ENCODE results near the gene PTPRS. TPM values are rescaled to one million over a fixed set of nuclear protein-coding genes. Genes with fewer than 3 reads are reported as not detected.

PTPRS gene
- polyA plus RNA-seq, 3 donors = 0.03 TPM; not detected in 2

DNA sequence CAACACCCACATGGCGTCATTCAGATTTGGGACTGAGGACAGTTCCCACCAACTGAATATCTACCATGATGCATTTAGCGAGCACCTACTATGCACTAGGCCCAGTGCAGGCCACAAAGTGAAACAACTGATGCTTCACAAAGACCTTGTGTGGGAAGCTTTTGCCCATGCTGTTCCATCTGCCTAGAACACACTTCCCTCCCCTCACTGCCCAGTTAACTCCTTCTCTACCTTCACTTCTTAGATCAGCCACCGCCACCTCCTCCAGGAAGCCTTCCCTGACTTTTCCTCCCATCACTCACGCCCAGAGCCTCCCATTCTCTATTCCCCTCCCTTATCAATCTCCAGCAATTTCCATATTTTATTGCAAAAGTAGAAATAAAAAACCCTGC, 25.7 kb downstream of the PTPRS start:
- H3K27me3 Mint-ChIP-seq (ENCODE audit: low read depth in 3 of 3) = peaks cover 5 to 26% (median 22%) of the 10 kb centered on the region in 3 donors
- H4K20me1 ChIP-seq (ENCODE audit: insufficient read depth, low read length) = no peaks in the 10 kb centered on the region
- no peak for DNase-seq
- H3K9me3 ChIP-seq (replicated peaks in 1 of 2; ENCODE audit: control insufficient read depth in 1 of 2, insufficient read depth in 1 of 2, low read length in 2 of 2) = no peaks in the 10 kb centered on the region
- H3K9ac ChIP-seq (ENCODE audit: insufficient read depth, low read length, poor library complexity, severe bottlenecking) = no peak overlapping the region
- no peak overlapping the region for H3K4me2 ChIP-seq (replicated peaks; ENCODE audit: extremely low read depth, low read length, poor library complexity, severe bottlenecking)
- no peak overlapping the region for H3K27ac Mint-ChIP-seq
- intact Hi-C loops (cut with micrococcal nuclease) = no loop called here
- no peak overlapping the region for H3K4me3 ChIP-seq (replicated peaks in 1 of 3; ENCODE audit: low read depth in 2 of 3, low read length in 3 of 3)
- peaks cover 0 to 8% (median 0%) of the 10 kb centered on the region in 7 donors for H3K9me3 Mint-ChIP-seq
- no peak overlapping the region for H3K4me3 Mint-ChIP-seq
- peaks cover 0 to 6% of the 10 kb centered on the region in 2 donors for H3K27me3 ChIP-seq (ENCODE audit: control insufficient read depth in 2 of 2, insufficient read depth in 2 of 2, low read length in 2 of 2)
- 72% methylated on average over 4 of the region's 4 CpGs for WGBS (ENCODE audit: insufficient coverage)
- no peaks in the 10 kb centered on the region for H3K4me1 Mint-ChIP-seq
- H3K36me3 Mint-ChIP-seq = no peaks in the 10 kb centered on the region
- no peak overlapping the region for H3K27ac ChIP-seq (ENCODE audit: low read depth in 1 of 2, low read length in 2 of 2)
- H2AFZ ChIP-seq (ENCODE audit: insufficient read depth, low read depth, low read length, poor library complexity, severe bottlenecking) = no peak overlapping the region
- no peaks in the 10 kb centered on the region for H3K36me3 ChIP-seq (replicated peaks in 1 of 2; ENCODE audit: control insufficient read depth in 1 of 2, insufficient read depth in 2 of 2, low read length in 2 of 2)
- H3K4me1 ChIP-seq (ENCODE audit: control insufficient read depth in 1 of 2, insufficient read depth in 2 of 2, low read length in 2 of 2) = no peaks in the 10 kb centered on the region
- no peaks in the 10 kb centered on the region for H3K79me2 ChIP-seq (ENCODE audit: insufficient read depth, low read length)
- TF ChIP-seq, protein P1, sequence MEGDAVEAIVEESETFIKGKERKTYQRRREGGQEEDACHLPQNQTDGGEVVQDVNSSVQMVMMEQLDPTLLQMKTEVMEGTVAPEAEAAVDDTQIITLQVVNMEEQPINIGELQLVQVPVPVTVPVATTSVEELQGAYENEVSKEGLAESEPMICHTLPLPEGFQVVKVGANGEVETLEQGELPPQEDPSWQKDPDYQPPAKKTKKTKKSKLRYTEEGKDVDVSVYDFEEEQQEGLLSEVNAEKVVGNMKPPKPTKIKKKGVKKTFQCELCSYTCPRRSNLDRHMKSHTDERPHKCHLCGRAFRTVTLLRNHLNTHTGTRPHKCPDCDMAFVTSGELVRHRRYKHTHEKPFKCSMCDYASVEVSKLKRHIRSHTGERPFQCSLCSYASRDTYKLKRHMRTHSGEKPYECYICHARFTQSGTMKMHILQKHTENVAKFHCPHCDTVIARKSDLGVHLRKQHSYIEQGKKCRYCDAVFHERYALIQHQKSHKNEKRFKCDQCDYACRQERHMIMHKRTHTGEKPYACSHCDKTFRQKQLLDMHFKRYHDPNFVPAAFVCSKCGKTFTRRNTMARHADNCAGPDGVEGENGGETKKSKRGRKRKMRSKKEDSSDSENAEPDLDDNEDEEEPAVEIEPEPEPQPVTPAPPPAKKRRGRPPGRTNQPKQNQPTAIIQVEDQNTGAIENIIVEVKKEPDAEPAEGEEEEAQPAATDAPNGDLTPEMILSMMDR (IDR thresholded peaks at IDR 0.05) = no peak

DNA sequence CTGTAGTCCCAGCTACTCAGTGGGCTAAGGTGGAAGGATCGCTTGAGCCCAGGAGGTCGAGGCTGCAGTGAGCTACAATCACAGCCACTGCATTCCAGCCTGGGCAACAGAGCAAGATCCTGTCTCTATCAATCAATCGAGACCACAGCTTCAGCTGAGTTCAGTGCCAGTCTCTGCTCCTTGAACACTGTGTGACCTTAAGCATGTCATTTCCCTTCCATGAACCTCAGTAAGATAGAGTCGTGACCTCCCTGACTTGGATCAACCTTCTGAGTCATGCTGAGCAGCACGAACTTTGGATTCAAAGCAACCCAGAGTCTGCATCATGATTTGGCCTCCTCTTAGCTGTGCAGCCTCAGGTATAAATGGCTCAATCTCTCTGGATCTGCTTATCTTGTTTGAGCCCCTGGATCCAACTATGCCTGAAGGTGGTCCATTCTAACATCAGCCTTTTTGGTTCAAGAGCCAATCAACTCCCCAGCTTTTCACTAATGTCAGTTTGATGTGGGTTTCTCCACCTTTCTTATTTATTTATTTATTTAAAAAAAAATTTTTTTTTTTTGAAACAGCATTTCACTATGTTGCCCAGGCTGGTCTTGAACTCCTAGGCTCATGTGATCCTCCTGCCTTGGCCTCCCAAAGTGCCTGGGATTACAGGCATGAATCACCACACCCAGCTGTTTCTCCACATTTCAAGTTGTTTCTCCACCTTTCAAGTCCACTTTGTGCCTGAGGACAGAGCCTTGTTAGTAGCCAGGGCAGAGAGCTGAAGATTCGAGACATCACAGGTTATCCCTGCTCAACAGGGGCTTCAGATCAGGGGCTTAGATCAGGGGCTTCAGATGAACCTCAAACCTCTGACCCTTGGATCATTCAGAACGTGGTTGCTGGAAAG, 26.4 kb downstream of the PTPRS start:
- Mint-ChIP-seq H3K36me3 (no peaks in the 10 kb centered on the region), H3K9me3 (peaks cover 0 to 8% (median 0%) of the 10 kb centered on the region in 7 donors), H3K4me1 (no peaks in the 10 kb centered on the region), H3K27me3 (ENCODE audit: low read depth in 3 of 3) (peaks cover 5 to 27% (median 26%) of the 10 kb centered on the region in 3 donors), H3K4me3 (no peak overlapping the region), H3K27ac (peak overlapping the region in 1 of 7 donors; percentile 38)
- Histone ChIP-seq H3K79me2 (ENCODE audit: insufficient read depth, low read length) (no peaks in the 10 kb centered on the region), H2AFZ (ENCODE audit: insufficient read depth, low read depth, low read length, poor library complexity, severe bottlenecking) (no peak overlapping the region), H4K20me1 (ENCODE audit: insufficient read depth, low read length) (no peaks in the 10 kb centered on the region), H3K4me2 (replicated peaks; ENCODE audit: extremely low read depth, low read length, poor library complexity, severe bottlenecking) (no peak overlapping the region), H3K4me1 (ENCODE audit: control insufficient read depth in 1 of 2, insufficient read depth in 2 of 2, low read length in 2 of 2) (no peaks in the 10 kb centered on the region), H3K9ac (ENCODE audit: insufficient read depth, low read length, poor library complexity, severe bottlenecking) (no peak overlapping the region), H3K27me3 (ENCODE audit: control insufficient read depth in 2 of 2, insufficient read depth in 2 of 2, low read length in 2 of 2) (peaks cover 0 to 6% of the 10 kb centered on the region in 2 donors), H3K4me3 (replicated peaks in 1 of 3; ENCODE audit: low read depth in 2 of 3, low read length in 3 of 3) (no peak overlapping the region), H3K36me3 (replicated peaks in 1 of 2; ENCODE audit: control insufficient read depth in 1 of 2, insufficient read depth in 2 of 2, low read length in 2 of 2) (no peaks in the 10 kb centered on the region), H3K9me3 (replicated peaks in 1 of 2; ENCODE audit: control insufficient read depth in 1 of 2, insufficient read depth in 1 of 2, low read length in 2 of 2) (no peaks in the 10 kb centered on the region), H3K27ac (ENCODE audit: low read depth in 1 of 2, low read length in 2 of 2) (no peak overlapping the region)
- 81% methylated on average over 7 of the region's 7 CpGs for WGBS (ENCODE audit: insufficient coverage)
- intact Hi-C loops (cut with micrococcal nuclease) = no loop called here
- TF ChIP-seq, protein P1 (IDR thresholded peaks at IDR 0.05) = no peak
- no peak for DNase-seq
